Measurements from ENCODE around the gene OGFRL1.

DNA sequence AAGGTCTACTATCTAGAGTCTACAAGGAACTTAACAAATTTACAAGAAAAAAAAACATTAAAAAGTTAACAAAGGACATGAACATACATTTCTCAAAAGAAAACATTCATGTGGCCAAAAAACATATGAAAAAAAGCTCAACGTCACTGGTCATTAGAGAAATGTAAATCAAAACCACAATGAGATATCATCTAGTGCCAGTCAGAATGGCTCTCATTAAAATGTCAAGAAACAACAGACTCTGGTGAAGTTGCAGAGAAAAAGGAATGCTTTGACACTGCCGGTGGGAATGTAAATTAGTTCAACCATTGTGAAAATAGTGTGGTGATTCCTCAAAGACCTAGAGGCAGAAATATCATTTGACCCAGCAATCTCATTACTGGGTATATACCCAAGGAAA is 48.3 kb downstream of the OGFRL1 start:
- TF ChIP-seq, protein P1, sequence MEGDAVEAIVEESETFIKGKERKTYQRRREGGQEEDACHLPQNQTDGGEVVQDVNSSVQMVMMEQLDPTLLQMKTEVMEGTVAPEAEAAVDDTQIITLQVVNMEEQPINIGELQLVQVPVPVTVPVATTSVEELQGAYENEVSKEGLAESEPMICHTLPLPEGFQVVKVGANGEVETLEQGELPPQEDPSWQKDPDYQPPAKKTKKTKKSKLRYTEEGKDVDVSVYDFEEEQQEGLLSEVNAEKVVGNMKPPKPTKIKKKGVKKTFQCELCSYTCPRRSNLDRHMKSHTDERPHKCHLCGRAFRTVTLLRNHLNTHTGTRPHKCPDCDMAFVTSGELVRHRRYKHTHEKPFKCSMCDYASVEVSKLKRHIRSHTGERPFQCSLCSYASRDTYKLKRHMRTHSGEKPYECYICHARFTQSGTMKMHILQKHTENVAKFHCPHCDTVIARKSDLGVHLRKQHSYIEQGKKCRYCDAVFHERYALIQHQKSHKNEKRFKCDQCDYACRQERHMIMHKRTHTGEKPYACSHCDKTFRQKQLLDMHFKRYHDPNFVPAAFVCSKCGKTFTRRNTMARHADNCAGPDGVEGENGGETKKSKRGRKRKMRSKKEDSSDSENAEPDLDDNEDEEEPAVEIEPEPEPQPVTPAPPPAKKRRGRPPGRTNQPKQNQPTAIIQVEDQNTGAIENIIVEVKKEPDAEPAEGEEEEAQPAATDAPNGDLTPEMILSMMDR (IDR thresholded peaks at IDR 0.05), result no peak
- TF ChIP-seq EZH2 (IDR thresholded peaks at IDR 0.05) (no peak), EZH2phosphoT487 (IDR thresholded peaks at IDR 0.05) (no peak)

All from neural progenitor cell (in vitro differentiated cells).